HUES64 (cell line): ENCODE data around the gene GPR108.
A peak's percentile ranks its signal among the peaks of the same experiment; 100 is the strongest.
"Not testable (repeated sequence)": the region's sequence is repeated elsewhere in the genome, so short reads cannot be mapped to it uniquely, and the experiment has no call there.

Source experiments
- H3K27ac ChIP-seq: 2 replicates; pipeline ENCODE4 v1.7.0; 2013; ENCODE audit warnings: low read depth, low read length, inconsistent platforms
- H3K27me3 ChIP-seq: 2 replicates; pipeline ENCODE4 v1.6.1; 2013; ENCODE audit warnings: mild to moderate bottlenecking, low read length; ENCODE audit not compliant: insufficient read depth
- H3K36me3 ChIP-seq: 2 replicates; pipeline ENCODE4 v1.6.1; 2013; ENCODE audit warnings: mild to moderate bottlenecking, low read length; ENCODE audit not compliant: insufficient read depth
- H3K4me1 ChIP-seq: 2 replicates; pipeline ENCODE4 v1.6.1; 2013; ENCODE audit warnings: mild to moderate bottlenecking, low read length, moderate library complexity; ENCODE audit not compliant: insufficient read depth
- H3K4me3 ChIP-seq: 2 replicates; pipeline ENCODE4 v1.5.1; 2013; ENCODE audit warnings: mild to moderate bottlenecking, low read length, moderate library complexity
- H3K9ac ChIP-seq: 2 replicates; pipeline ENCODE4 v1.6.1; 2013; ENCODE audit warnings: mild to moderate bottlenecking, low read depth, low read length
- H3K9me3 ChIP-seq: 2 replicates; pipeline ENCODE4 v1.6.1; 2013; ENCODE audit warnings: low read depth, low read length; ENCODE audit not compliant: insufficient read depth
- WGBS: fragments of 150-250, 120-280 bp; methylation state at CpG from one replicate; pipeline ENCODE4 v1.1.7; 2013; ENCODE audit warnings: missing lambda C conversion rate; 5-methylcytosine and 5-hydroxymethylcytosine counted together

GPR108 gene

DNA sequence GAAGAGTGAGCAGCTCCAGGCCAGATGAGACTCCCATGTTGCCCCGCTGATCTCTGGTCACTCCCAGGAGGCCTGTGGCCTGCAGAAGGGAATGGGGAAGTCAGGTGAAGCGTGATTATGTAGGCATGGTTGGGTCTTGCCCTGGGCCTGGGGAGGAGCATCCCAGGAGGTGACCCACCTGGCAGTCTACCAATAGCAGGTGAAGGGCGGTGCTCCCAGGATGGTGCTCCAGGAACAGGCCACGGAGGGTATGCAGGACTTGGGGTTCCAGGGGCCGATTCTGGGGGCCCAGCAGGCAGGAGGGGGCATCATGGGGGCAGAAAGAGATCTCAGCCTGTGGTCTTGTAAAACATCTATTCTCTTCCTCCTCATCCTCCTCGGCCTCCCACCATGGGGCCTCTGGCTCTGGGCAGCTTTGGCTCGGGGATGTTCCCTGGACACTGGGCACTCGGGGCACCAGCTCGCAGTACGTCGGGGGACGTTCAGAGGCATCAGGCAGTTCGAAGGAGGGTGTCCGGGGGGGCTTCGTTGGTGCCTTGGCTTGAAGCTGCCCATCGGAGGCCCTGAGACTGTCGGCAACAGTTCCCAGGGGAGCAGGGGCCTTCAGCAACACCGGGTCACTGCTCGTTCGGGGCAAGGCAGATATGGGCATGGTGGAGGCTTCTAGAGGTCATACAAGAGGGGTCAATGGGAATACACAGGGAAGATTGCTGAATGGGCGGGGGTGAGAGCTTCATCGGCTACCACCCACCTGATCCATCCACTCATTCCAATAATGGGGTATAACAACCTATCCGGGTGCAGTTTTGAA lies 17.5 kb upstream of the GPR108 start:
- no peak overlapping the region for H3K27ac ChIP-seq

DNA sequence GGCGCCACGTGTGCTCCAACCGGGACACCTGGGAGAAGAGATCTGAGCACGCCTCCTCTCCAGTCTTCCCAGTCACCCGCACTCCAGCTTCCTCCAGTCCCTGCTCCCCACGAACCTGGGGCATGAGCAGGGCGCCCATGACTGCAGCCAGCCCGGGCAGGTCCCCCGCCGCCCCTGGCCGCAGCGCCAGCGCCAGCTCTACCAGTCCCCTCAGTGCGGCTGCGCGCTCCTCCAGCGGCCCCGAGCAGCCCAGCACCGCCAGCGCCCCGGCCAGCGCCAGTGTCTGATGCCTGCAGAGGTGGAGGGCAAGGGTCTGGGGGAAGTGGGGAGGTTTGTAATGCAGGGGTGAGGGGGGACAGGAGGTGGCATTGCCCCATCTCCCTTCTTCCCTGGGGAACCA lies 16.8 kb upstream of the GPR108 start:
- Histone ChIP-seq H3K27me3 (no peaks in the 10 kb centered on the region), H3K27ac (no peak overlapping the region), H3K9ac (no peak overlapping the region), H3K9me3 (no peaks in the 10 kb centered on the region), H3K36me3 (peaks cover 41% of the 10 kb centered on the region), H3K4me1 (0 out of 2 replicates have a peak, but pooled peaks cover 3% of the 10 kb centered on the region), H3K4me3 (no peak overlapping the region)
- 95% methylated on average over 22 of the region's 22 CpGs for WGBS

More for the DNA sequence above, 17.5 kb upstream of the GPR108 start:
- H3K4me3 ChIP-seq = no peak overlapping the region
- no peaks in the 10 kb centered on the region for H3K9me3 ChIP-seq
- H3K4me1 ChIP-seq = 0 out of 2 replicates have a peak, but pooled peaks cover 3% of the 10 kb centered on the region
- H3K9ac ChIP-seq = no peak overlapping the region
- H3K27me3 ChIP-seq = no peaks in the 10 kb centered on the region
- H3K36me3 ChIP-seq = peaks cover 39% of the 10 kb centered on the region
- 96% methylated on average over 22 of the region's 23 CpGs for WGBS

DNA sequence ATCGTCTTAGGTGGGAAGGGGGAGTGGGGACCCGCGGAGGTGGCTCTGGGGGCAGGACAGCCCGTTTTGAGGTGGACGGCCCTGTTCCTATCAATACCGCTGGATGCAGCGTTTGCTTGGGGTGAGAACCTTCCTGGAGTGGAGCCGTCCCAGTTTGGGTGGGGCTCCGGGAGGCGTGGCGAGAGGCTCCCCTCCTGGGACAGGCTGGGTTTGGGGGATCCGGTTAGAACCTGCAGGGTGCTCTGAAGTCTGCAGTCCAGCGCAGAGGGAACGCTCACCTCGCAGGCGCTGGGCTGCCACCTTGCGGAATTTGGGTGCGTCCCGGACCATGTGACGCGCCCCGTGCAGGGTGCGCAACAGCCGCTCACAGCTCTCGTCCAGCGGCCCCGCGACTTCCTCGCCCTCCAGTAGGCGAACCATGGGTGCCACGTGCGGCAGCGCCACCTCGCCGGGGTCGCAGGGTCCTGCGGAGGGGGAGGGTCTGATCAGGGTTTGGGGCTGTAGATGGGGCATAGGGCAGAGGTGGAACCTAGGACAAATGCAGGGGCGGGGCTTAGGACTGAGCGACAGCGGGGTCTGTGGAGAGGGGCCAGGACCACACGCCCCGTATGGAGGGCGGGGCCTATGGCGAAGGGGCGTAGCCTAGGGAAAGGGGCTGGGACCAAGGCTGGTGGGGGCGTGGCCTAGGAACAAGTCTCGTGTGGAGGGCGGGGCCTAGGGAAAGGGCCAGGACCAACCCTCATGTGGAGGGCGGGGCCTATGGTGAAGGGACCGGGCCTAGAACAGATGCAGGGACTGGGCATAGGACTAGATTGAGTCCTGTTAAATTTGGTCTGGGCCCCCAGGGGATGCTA lies 16.0 kb upstream of the GPR108 start:
- 86% methylated on average over 50 of the region's 50 CpGs for WGBS
- H3K27ac ChIP-seq = peak overlapping the region; percentile 72
- peaks cover 43% of the 10 kb centered on the region for H3K36me3 ChIP-seq
- H3K4me3 ChIP-seq = peak overlapping the region; percentile 43
- 0 out of 2 replicates have a peak, but pooled peaks cover 3% of the 10 kb centered on the region for H3K4me1 ChIP-seq
- H3K9ac ChIP-seq = peak overlapping the region; percentile 15; the same call in 1 of the 2 replicates
- no peaks in the 10 kb centered on the region for H3K9me3 ChIP-seq
- H3K27me3 ChIP-seq = no peaks in the 10 kb centered on the region

DNA sequence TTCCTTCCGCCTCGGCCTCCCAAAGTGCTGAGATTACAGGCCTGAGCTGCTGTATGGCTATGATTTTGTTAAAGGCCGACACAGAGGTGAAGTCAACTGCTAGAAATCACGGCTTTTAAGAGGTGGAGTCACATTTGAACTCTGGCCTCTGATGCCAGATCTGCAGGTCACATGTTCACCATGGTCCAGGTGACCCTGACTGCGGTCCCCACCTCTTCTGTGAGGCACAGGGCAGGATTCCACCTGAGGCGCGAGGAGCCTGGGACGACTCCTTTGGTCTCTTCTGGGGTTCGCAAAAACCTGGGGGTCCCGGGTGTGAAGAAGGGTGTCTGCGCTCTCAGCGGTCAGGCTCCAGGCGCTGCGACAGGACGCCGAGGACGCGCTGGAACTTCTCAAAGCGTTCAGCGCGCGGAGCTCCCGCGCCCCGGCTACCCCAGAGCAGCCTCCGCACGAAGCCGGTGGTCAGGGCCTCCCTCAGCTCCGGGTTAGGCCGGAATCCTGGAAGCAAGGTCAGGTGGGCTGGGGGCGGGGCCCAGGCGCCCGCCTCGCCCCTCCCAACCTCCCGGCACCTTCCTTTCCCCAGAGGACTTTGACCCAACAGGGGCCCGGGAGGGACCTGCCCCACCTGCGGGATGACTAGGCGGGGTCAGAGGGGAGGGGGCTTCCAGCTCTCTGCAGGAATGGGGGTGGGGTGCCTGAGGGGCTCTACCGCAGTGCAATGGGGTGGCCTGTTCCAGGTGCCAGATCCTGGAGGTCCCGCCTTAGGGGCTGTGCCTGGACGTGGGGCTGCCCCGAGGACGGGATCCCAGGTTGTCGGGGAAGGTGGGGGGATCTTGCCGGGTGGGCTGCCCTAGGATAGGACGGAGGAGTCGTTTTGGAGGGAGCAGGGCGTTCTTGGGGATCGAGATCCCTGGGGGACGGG lies 15.1 kb upstream of the GPR108 start:
- Histone ChIP-seq H3K4me3 (peak overlapping the region; percentile 43), H3K27me3 (no peaks in the 10 kb centered on the region), H3K27ac (peak overlapping the region; percentile 73), H3K9me3 (no peaks in the 10 kb centered on the region), H3K9ac (peak overlapping the region; percentile 20; the same call in 1 of the 2 replicates), H3K36me3 (peaks cover 51% of the 10 kb centered on the region), H3K4me1 (0 out of 2 replicates have a peak, but pooled peaks cover 3% of the 10 kb centered on the region)
- 82% methylated on average over 49 of the region's 50 CpGs for WGBS

DNA sequence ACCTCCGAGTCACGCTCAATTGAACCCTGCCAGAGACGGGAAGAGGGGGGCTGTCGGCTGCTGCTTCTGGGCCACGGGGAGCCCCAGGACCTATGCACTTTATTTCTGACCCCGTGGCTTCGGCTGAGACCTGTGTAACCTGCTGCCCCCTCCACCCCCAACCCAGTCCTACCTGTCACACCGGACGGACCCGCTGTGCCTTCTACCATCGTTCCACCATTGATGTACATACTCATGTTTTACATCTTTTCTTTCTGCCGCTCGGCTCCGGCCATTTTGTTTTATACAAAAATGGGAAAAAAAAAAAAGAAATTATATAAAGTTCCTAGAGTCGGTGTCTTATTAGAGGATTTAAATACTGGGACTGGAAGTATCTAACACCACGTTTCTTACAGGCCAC lies 13.8 kb upstream of the GPR108 start:
- Histone ChIP-seq H3K9me3 (no peaks in the 10 kb centered on the region), H3K4me3 (no peak overlapping the region), H3K27ac (no peak overlapping the region), H3K36me3 (peaks cover 65% of the 10 kb centered on the region), H3K9ac (no peak overlapping the region), H3K4me1 (0 out of 2 replicates have a peak, but pooled peaks cover 3% of the 10 kb centered on the region), H3K27me3 (no peaks in the 10 kb centered on the region)
- 96% methylated on average over 16 of the region's 16 CpGs for WGBS

DNA sequence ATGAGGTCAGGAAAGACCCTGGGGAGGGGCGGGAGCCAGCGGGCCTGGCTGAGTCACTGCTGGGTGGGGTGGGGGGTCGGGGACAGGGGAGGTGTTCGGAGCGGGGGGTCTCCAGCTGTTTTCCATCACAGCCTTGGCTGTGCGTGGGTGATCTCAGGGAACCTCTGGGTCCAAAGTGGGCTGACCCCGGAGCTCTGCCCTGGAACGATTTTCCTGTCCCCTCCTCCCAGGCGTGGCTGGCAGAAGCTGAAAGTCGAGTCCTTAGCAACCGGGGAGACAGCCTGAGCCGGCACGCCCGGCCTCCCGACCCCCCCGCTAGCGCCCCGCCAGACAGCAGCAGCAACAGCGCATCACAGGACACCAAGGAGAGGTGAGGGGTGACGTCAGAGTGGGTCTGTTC lies 12.7 kb upstream of the GPR108 start:
- peaks cover 6% of the 10 kb centered on the region; the same call in 1 of the 2 replicates for H3K4me1 ChIP-seq
- H3K9ac ChIP-seq = no peak overlapping the region
- no peaks in the 10 kb centered on the region for H3K27me3 ChIP-seq
- 95% methylated on average over 20 of the region's 20 CpGs for WGBS
- peaks cover 74% of the 10 kb centered on the region for H3K36me3 ChIP-seq
- no peak overlapping the region for H3K4me3 ChIP-seq
- no peaks in the 10 kb centered on the region for H3K9me3 ChIP-seq
- H3K27ac ChIP-seq = no peak overlapping the region

DNA sequence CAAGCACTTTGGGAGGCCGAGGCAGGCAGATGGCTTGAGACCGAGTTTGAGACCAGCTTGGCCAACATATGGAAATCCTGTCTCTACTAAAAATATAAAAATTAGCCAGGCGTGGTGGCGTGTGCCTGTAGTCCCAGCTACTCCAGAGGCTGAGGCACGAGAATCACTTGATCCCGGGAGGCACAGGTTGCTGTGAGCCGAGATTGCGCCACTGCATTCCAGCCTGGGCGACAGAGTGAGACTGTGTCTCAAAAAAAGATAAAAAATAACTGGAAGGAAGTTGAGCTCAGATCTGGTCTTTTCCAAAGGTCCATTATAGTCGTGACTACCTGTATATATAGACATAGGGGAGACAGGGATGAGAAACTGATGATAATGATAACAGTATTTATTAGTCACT lies 11.2 kb upstream of the GPR108 start:
- not testable (repeated sequence) for H3K9me3 ChIP-seq, H3K27me3 ChIP-seq, H3K9ac ChIP-seq, H3K4me3 ChIP-seq, H3K27ac ChIP-seq
- Histone ChIP-seq H3K4me1 (peaks cover 19% of the 10 kb centered on the region), H3K36me3 (peaks cover 84% of the 10 kb centered on the region)
- 98% methylated on average over 10 of the region's 10 CpGs for WGBS

DNA sequence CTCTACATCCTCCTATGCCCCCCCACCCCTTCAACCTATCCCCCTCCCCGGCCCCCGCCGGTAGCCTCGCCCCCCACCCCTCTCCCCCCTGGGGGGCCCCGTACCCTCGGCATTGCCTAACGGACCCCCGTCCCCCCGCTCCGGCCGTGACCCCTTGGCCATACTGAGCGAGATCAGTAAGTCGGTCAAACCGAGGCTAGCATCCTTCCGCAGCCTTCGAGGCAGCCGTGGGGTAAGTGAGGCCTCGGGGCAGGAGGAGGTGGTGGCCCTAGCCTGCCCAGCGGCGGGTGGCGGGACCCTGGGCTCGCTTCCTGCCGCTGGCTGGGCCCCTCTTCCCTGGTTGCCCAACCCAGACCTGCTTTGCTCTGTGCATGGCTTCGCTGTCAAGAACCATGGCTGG lies 8.6 kb upstream of the GPR108 start:
- Histone ChIP-seq H3K27ac (no peak overlapping the region), H3K27me3 (no peaks in the 10 kb centered on the region), H3K4me1 (peaks cover 27% of the 10 kb centered on the region), H3K36me3 (peaks cover 82% of the 10 kb centered on the region), H3K9me3 (no peaks in the 10 kb centered on the region), H3K4me3 (no peak overlapping the region), H3K9ac (no peak overlapping the region)
- 97% methylated on average over 20 of the region's 24 CpGs for WGBS

DNA sequence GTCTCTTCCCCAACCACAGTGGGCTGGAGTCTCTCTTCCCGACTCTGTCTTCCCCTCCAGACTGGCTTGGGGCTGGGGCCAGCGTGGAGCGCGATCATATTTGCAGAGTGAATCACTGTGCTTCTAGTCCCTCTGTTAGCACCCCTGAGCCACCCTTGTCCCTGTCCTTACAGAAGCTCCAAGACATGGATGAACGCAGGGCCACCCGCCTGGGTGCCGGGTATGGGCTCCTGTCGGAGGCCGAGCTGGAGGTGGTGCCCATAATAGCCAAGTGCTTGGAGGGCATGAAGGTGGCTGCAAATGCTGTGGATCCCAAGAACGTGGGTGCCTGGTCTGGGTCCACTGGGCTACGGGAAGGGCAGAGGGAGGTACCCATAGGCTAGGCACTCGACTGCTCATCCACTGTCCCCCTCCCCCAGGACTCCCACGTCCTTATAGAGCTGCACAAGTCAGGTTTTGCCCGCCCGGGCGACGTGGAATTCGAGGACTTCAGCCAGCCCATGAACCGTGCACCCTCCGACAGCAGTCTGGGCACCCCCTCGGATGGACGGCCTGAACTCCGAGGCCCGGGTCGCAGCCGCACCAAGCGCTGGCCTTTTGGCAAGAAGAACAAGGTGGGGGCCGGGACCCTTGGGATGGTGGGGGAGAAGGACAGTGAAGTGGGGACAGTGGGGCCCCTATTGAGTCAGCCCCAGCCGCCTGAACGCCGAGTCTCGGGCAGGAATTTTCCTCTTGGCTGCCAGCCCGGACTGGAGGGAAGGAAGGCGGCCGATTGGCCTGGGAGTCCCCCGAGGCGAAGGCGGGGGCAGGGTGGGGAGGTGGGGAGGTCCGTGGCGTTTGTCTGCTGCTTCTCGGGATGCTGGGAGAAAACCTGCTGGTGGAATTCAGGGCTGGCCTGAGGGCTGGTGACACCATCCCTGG lies 7.3 kb upstream of the GPR108 start:
- Histone ChIP-seq H3K27me3 (no peaks in the 10 kb centered on the region), H3K4me1 (peaks cover 27% of the 10 kb centered on the region), H3K4me3 (no peak overlapping the region; the same call in 1 of the 2 replicates), H3K9ac (peak overlapping the region; percentile 28; the same call in 1 of the 2 replicates), H3K9me3 (no peaks in the 10 kb centered on the region), H3K36me3 (peaks cover 70% of the 10 kb centered on the region), H3K27ac (peak overlapping the region; percentile 79)
- 84% methylated on average over 41 of the region's 41 CpGs for WGBS
